GM19395 (cell line): ENCODE data around the gene KCNJ3.
"Not testable (repeated sequence)": the region's sequence is repeated elsewhere in the genome, so short reads cannot be mapped to it uniquely, and the experiment has no call there.

Source experiments
- ATAC-seq: cut with Tn5 transposase; IDR thresholded peaks from one replicate; pipeline ENCODE4 v1.9.1; 2021; ENCODE audit warnings: mild to moderate bottlenecking, moderate library complexity; ENCODE audit not compliant: unreplicated experiment

Gene KCNJ3

DNA sequence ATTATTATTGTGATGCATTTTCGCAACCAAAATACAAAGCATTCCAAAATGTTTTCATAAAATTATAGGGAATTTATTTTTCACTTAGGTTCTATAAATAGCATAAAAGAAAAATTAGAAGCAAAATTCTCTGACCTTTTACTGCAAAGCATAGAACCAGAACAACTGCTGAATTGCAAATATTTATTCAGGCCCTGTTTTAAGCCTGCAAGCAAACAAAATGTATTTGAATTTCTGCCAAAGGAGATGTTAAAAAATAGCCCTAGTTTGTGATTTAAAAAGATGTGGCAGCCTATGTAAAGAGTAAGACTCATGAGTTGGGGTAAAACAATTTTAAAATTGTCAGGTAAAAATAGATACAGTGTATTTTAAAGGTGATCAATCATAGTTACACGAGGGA is 138.1 kb downstream of the KCNJ3 start:
- ATAC-seq = no peak

DNA sequence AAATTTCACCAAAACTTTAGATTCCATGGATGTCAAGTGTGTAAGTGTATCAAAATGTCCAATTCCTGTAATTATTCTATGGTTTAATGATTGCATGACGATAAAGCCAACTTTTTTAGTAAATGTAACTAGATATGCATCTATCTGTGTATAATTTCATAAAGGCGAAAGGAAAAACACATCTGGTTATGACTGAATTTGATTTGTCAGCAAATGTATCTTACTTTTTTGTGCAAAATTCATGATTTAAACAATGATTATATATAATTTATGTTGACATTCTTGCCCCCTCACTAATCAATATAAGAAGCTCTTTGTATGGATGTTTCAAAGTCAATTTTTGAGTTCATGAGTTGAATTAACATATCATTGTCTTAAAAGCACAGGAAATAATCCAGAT is 138.5 kb downstream of the KCNJ3 start:
- no peak for ATAC-seq

DNA sequence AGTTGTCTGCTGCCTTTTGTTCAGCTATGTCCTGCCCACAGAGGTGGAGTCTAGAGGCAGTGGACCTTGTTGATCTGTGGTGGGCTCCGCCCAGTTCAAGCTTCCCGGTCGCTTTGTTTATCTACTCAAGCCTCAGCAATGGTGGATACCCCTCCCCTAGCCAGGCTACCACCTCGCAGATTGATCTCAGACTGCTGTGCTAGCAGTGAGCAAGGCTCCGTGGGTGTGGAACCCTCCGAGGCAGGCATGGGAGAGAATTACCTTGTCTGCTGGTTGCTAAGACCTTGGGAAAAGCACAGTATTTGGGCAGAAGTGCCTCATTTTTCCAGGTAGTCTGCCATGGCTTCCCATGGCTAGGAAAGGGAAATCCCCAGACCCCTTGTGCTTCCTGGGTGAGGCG is 146.0 kb downstream of the KCNJ3 start:
- no peak for ATAC-seq

DNA sequence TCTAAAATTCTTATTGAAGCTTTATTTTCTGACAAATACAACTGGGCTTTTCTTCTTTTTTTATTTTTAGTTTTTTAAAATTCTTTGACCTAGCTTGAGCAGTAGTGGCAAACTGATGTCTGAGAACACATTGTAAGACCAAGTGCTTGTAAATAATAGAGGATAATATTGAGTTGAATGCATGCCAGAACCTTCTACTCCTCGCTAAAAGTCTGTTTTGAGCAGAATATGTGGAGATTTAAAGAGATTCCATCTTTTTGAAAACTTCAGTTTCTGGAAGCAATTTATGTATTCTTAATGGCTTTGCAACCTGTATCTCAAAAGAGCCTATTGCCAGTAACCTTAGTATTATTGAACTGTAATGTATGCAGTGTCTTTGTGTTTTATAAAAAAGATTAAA is 148.3 kb downstream of the KCNJ3 start:
- ATAC-seq = no peak

DNA sequence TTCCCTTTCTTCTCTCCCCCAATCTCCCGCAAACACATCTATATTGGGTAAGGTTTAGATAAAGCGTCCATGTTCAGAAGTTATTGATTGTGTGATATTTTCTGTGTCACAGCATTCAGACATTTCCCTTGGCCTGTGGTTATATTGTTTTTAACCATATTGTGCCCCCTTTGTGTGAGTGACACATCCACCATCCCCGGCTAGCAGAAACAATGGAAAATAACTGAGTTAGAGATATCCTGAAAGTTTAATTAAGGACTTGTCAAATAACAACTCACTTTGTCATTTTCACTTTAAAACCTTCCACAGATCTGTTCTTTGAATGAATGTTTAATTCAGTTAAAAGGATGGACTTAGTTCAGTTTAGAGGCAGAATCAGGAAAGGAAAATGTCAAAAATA is 151.0 kb downstream of the KCNJ3 start:
- no peak for ATAC-seq

DNA sequence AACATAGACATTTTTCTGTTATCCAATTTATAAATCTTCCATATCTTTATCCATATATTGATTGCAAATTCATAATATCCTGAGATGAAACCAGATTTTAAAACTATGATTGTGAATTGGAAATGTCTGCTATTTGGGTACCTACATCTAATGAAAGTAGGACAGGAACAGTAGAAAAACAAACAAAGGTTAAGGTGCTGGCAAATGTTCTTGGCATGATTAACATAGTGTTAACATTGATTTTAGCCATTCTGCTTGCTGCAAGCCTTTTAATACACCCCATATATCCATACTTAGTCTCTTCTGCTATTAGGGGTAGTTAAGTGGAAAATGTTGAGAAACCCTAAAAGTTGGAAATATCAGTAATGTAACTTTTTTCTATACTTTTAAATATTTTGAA is 152.0 kb downstream of the KCNJ3 start:
- no peak for ATAC-seq

DNA sequence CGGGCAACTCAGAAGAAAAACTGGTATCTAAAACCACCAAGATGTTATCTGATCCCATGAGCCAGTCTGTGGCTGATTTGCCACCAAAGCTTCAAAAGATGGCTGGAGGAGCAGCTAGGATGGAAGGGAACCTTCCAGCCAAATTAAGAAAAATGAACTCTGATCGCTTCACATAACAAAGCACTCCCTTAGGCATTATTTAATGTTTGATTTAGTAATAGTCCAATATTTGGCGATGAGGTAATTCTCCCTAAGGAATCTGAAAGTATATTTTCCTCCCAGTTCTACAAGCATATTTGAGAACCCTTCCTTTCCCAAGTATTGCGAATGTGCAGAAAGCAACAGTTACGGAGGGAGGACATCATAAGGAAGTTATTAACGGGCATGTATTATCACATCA is 156.6 kb downstream of the KCNJ3 start:
- no peak for ATAC-seq

DNA sequence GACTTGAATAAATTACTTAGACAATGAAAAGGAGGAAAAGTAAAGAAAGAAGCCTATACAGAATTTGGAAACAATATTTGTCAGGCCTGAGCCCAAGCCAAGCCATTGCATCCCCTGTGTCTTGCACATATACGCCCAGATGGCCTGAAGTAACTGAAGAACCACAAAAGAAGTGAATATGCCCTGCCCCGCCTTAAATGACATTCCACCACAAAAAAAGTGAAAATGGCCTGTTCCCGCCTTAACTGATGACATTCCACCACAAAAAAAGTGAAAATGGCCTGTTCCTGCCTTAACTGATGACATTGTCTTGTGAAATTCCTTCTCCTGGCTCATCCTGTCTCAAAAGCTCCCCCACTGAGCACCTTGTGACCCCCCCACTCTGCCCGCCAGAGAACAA is 168.7 kb downstream of the KCNJ3 start:
- ATAC-seq = not testable (repeated sequence)

DNA sequence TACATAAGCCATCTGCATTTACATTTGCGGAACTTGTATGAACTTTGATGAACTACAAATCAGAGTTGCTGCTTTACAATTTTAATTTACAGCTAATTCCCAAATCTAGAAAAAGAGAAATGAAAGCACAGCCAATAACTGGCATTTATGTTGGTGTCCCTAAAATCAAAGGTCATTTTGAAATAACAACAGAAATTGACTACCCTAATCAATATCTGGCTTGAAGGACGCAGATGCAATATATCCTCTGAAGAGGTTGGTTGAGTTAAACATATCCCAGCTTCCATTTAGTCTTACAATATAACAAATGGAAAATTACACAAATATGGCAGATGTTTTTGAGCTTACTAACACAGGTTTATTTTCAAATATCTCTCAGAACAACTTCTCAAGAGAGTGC is 177.5 kb downstream of the KCNJ3 start:
- ATAC-seq = no peak

DNA sequence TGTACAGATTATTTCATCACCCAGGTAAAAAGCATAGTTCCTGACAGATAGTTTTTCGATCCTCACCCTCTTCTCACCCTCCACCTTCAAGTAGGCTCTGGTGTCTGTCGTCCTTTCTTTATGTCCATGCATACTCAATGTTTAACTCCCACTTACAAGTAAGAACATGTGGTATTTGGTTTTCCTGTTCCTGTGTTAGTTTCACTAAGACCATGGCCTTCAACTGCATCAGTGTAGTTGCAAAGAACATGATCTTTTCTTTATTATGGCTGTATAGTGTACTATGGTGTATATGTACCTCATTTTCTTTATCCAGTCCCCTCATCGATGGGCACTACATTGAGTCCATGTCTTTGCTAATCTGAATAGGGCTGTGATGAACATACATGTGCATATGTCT is 184.2 kb downstream of the KCNJ3 start:
- no peak for ATAC-seq

DNA sequence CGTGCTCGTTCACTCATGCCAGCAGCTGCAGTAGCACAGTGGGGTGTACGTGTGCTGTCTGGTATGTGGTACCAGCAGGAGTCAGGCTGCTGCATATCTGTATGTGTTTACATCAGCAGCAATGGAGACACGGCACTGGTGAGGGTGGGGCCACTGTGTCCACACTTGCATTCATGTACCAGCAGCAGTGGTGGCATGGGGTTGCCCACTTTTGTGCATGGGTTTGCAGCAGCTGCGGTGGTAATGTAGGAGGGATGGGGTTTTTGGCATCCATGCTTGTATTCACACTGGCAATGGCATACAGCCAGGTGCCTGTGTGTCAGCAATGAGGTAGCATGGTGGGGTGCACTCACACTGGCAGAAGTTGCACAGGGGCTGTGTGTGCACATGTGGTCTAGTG is 187.8 kb downstream of the KCNJ3 start:
- ATAC-seq = no peak

DNA sequence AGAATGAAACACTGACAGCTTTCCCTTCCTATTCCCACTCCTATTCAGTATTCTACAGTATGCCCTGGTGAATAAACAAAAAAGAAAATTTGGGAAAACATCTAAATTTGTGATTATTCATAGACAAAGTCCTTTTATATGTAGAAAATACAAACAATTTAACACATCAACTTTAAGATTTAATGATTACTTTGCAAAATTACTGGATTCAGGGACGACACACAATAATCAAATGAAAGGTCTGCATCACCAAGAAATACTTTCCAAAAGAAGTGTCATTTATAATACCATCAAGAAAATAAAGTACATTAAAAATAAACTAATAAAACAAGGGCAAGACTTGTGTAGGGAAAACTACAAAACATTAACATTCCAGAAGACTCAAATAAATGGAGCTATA is 199.8 kb downstream of the KCNJ3 start:
- no peak for ATAC-seq

DNA sequence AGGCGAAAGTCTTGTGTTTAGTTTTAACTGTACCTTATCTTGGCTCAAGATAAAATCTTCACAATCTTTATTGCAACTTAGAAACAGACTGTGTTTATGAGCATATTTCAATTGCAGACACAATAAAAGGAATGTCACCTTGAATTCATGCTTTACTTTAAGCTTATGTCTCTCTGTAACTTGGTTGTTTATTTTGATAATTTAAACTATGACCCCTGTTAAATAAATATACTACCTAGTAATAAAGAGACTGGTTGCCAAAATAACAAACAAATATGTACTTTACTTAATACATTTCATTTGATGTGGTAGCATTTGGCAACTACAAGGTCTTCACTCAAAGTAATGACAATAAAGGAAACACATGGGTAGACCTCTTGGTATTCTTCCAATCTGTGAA is 202.6 kb downstream of the KCNJ3 start:
- ATAC-seq = no peak
